H4 (cell line): ENCODE results near the gene PDE7B. TPM values are rescaled to one million over a fixed set of nuclear protein-coding genes. Genes with fewer than 3 reads are reported as not detected.
"Not testable (repeated sequence)": the region's sequence is repeated elsewhere in the genome, so short reads cannot be mapped to it uniquely, and the experiment has no call there.

Experiments used
- DNase-seq: peaks from one replicate; pipeline ENCODE4 v3.0.0-alpha.2; 2015; ENCODE audit warnings: low spot score
- total RNA-seq: library from RNA; depleted of rRNA; stranded (reverse); fragments of >200 nt; shearing (Covaris generic); gene quantifications from 2 replicates; pipeline ENCODE4 v1.2.3, GENCODE V29; 2014

The PDE7B gene
- total RNA-seq, 1 experiment from 2014 or later: 1.7 TPM

DNA sequence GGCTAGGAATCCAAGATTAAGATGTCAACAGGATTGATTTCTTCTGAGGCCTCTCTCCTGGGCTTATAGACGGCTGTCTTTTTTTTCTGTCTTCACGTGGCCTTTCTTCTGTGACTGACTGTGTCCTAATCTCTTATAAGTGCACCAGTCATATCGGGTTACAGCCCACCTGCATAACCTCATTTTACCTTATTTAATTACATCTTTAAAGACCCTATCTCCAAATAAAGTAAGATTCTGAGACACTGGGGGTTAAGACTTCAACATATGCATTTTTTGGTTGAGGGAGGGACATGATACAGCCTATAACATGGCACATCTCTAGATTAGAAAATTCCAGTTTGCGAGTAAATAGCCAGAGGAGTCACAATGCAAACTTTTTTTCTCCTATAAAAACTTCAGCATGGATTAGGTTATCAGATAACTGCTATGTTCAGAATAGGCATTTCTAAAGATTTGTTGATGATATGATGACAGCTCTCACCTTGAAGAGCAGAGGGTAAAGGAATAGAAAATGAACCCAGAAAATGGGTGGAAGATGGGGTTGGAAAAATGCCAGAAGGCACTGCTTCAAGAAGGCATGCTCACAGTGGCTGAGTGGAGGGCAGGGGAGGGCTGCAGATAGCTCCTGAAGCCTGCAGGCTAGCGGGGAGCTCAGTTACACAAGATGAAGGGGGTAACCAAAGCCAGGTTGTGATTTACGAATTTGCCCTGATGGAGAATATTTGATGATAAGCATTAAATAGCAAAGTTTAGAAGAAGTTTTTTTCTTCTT is 8.7 kb upstream of the PDE7B start:
- no peak for DNase-seq

- DNase-seq: peak; percentile 14
Measured at GRCh38 chr6:135850882-135851281, 619 bp upstream of the PDE7B start.

DNA sequence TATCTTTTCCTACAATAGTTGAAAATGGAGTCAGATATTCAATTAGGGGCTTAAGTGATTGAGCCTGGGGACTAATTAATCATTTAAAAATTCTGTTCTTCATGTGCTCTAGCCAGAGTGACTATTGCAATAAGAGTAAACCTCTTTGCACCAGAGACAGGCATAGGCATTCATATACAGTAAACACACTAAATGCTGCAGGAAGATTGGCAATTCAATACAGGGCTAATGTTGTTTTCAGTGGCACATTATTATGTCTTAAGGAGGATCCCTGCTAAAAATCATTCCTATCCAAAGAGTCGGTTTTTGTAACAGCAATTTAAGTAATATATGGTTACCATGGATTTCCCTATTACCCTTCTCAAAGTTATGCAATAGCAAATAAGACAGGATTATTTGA is 1.2 kb downstream of the PDE7B start:
- DNase-seq: no peak

GRCh38 chr6:135853227-135853626 is 1.7 kb downstream of the PDE7B start:
- no peak for DNase-seq

DNA sequence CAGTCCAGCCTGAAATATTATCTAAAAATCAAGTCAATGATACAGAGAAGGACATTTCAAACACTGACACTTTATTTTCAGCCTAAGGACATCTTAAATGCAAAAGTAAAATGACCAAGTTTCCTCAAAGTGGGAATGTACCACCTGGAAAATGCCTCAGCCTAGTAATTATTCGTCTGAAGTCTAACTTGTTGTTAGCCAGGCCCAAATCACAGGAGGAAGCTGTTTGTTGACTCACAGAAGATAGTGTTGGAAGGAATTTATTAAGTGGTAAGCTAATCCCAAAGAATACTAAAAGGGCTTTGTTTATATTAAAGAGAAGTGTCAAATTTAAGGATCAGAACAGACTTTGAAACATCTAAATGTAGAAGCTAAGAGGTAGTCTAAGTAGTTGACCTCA is 2.5 kb downstream of the PDE7B start:
- no peak for DNase-seq

- no peak for DNase-seq
Measured at GRCh38 chr6:135854799-135855198, 3.3 kb downstream of the PDE7B start.

- no peak for DNase-seq
Measured at GRCh38 chr6:135858931-135859330, 7.4 kb downstream of the PDE7B start.

DNA sequence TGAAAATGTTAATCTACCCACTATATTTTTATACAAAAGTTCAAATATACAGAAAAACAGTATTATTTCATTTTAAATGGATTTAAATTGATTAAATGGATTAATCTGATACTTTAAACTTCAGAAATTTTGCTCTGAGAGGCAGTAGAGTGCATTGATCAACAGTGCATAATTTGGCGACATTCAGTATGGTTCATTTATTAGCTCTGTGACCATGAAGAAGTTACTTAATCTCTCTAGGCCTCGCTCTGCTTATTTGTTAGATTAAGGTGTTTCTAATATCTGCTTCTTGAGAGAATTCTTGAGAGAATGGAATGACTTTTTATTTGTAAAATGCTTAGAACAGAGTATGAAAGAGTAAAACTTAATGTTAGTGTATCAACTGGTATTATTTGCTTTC is 8.9 kb downstream of the PDE7B start:
- DNase-seq: no peak

DNA sequence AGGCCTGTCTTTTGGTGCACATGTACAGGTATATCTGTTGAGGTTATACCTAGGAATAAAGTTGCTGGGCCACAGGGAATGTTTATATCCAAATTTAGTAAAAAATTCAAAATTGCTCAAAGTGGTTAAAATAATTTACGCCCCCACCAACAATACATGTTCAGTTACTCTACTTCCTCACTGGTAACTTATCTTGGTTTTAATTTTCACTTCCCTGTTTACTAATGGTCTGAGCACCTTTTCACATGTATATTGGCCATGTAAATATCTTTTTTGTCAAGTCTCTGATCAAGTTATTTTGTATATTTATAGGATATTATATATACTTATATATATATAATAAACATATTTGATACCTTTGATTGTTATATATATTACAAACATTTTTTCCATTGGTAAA is 9.7 kb downstream of the PDE7B start:
- no peak for DNase-seq

DNA sequence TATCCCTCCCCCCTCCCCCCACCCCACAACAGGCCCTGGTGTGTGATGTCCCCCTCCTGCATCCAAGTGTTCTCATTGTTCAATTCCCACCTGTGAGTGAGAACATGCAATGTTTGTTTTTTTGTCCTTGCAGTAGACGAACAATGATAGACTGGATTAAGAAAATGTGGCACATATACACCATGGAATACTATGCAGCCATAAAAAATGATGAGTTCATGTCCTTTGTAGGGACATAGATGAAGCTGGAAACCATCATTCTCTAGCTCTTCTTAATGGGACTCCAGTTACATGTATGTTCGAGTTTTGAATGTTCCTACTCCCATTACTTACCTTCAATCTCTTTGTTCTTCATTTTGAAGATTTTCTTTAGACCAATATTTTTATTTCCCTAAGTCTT is 13.4 kb downstream of the PDE7B start:
- DNase-seq: not testable (repeated sequence)

GRCh38 chr6:135866445-135867123 is 15.1 kb downstream of the PDE7B start:
- no peak for DNase-seq

- no peak for DNase-seq
Measured at GRCh38 chr6:135867332-135867731, 15.8 kb downstream of the PDE7B start.

DNA sequence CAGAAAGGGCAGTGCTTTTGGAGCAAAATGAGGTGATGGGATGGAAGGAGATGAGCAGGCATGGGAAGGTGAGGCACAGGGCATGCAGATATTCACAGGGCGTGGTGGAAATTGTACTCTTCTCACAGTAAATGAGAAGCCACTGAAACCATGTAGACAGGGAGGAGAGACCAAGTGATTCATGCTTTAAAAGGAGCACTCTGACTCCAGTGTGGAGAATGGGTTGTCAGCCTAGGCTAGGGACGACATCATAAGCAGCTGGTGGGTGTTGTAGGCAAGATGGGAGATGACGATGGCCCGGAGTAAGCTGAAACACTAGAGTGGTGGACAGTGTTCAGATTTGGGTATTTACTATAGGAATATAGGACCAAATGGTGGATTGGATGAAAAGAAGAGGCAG is 18.4 kb downstream of the PDE7B start:
- no peak for DNase-seq

GRCh38 chr6:135870722-135871121 is 19.2 kb downstream of the PDE7B start:
- DNase-seq: no peak

GRCh38 chr6:135871296-135871695 is 19.8 kb downstream of the PDE7B start:
- no peak for DNase-seq

- no peak for DNase-seq
Measured at GRCh38 chr6:135871878-135872277, 20.4 kb downstream of the PDE7B start.

DNA sequence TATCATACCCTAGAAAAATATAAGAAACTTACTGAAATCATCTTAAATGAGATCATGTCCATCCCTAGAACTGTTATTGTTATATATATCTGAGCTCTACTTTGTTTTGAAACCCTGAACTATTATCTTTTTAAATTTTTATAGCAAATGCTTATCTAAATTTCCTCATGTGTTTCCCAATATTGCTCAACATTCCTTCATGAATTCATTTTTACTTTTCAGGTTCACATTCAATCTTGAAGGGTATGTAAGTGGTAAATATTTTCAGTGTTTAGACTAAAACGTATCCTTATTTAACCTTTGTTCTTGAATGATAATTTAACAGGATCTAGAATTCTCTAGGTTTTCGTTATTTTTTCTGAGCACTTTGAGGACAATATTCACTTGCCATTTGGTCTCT is 23.9 kb downstream of the PDE7B start:
- DNase-seq: no peak

DNA sequence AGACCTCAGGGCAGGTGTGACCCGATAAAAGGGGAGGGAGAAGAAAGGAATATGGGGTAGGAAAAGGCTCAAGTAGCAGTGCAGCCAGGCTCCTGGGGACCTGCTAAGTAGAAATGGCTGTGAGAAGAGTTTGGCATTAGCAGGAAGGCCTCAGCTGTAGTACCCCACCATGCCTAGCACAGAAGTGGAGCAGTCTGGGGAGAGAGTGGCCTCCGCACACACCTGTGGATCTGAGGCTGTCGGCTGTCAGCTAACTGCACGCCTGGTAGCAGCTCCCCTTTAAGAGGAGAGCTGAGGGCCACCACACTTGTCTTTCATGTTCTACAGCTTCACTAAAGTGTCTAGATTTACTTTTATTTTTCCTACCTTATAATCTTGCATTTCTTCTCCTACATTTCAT is 24.6 kb downstream of the PDE7B start:
- no peak for DNase-seq

GRCh38 chr6:135877666-135878065 is 26.2 kb downstream of the PDE7B start:
- DNase-seq: no peak

DNA sequence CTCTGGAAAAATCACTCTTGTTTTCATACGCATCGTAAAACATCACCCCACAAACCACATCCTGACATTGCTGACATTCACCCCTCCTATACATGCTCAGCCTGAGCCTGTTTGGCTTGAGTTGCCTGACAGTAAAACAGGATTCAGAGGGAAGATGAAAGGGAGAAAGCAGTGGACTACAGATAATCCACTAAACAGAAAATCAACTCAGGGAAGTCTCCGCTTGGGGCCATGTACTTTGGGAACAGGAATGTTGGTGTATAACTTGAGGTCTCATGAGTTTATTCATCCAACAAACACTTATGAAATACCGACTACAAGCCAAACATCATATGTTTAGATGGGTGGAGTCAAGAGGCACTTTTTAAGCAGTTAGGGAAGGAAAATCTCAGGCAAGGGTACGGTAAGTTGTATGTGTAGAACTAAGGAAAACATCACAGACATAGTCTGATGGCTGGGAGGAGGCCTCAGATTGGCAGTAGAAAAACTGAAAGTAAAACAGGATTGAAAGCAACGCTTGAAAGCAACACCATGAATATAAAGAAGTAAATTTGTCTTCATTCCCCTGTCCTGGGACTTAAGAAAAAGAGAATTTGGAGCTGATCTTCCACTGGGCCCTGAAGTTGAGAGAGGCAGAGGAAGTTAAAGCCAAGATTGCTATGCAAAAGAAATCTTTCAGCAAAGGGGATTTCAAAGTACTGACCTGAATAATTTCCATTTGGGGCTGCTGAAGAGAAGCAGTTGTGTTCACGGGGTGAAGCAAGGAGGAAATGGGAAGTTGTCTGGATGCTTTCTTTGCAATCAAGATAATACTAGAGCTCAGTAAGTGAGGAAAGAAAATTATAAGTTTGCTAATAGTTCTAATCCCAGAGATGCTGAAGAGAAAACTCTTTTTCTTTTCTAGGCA is 28.8 kb downstream of the PDE7B start:
- peak; percentile 65 for DNase-seq

DNA sequence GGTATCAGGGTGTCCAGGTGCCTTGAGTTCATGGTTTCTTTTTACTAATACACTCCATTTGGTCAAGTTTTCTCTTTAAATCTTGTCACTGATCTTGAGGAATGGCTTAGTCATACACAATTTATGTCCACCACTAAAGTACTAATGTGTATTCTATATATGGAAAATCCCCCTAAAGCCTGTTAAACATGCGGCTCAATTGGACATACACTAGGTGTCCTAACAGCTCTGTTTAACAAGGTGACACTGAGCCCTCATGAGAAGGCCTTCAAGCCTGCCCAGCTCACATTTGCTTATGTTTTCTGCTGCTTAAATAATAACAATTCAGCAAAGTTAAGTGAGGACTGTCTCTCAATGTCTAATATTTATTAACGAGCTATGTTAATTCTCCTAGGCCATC is 31.5 kb downstream of the PDE7B start:
- DNase-seq: no peak

DNA sequence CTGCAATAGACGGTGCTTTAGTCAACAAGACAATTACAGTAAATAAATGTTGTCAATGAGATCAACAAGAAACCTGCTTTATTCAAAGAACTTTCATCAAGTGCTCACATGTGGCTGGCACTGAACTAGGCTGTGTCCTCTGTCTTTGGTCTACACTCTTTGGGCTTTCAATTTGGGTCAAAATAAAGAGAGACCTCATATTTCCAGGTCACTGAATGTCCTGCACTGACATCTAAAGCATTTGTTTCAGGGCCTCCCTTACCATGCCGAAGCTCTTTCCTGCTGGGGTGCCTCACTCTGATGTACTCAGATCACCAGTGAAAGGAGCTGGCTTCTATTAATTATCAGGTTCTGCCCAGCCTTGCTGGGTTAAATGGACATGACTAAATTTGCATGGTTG is 32.0 kb downstream of the PDE7B start:
- DNase-seq: no peak

DNA sequence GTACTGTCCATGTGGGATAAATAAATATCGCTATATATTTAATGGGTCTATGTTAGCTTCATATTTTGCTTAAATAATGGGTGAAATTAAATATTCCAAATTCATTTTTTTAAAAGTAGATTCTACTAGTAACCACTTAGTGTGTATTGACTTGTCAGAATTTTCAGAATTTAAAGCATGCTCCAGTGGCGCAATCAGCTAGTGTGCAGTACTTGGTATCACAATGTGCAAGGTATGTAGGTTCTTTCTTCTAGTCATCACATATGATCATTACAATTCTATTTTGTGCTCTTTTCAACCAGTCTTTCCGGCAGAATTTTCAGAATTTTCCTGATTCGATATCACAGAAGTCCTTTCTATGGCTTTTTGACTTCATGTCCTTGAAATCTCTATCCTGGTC is 32.6 kb downstream of the PDE7B start:
- DNase-seq: no peak
